ENCODE results near the gene DOCK2. TPM values are rescaled to one million over a fixed set of nuclear protein-coding genes. Genes with fewer than 3 reads are reported as not detected.
"Not testable (repeated sequence)": the region's sequence is repeated elsewhere in the genome, so short reads cannot be mapped to it uniquely, and the experiment has no call there.

DOCK2 gene
- total and polyA plus RNA-seq, 12 donors = 3.3 to 59.5 (median 21.0) TPM

GRCh38 chr5:169653091-169653490 is 16.0 kb downstream of the DOCK2 start:
- WGBS, 4 donors = 78 to 85% (median 83%) methylated on average over 5 of the region's 5 CpGs
- DNase-seq = no peak
- H3K4me1 ChIP-seq (replicated peaks in 1 of 2) = no peaks in the 10 kb centered on the region
- H3K27me3 ChIP-seq = no peaks in the 10 kb centered on the region
- intact Hi-C loops (cut with DNase I) = no loop called here
- H3K27ac ChIP-seq = no peak overlapping the region
- TF ChIP-seq POLR2A (IDR thresholded peaks at IDR 0.05) (no peak), CTCF (IDR thresholded peaks at IDR 0.05) (no peak)
- H3K36me3 ChIP-seq (replicated peaks in 1 of 2) = no peaks in the 10 kb centered on the region
- H3K9me3 ChIP-seq (replicated peaks in 1 of 3) = no peaks in the 10 kb centered on the region
- H3K4me3 ChIP-seq = no peak overlapping the region

GRCh38 chr5:169655353-169655752 is 18.3 kb downstream of the DOCK2 start:
- H3K9me3 ChIP-seq (replicated peaks in 1 of 3) = no peaks in the 10 kb centered on the region
- H3K4me3 ChIP-seq = no peak overlapping the region
- no peaks in the 10 kb centered on the region for H3K4me1 ChIP-seq (replicated peaks in 1 of 2)
- no peak for DNase-seq
- intact Hi-C loops (cut with DNase I) = no loop called here
- TF ChIP-seq POLR2A (IDR thresholded peaks at IDR 0.05) (no peak), CTCF (IDR thresholded peaks at IDR 0.05) (no peak)
- no peaks in the 10 kb centered on the region for H3K27me3 ChIP-seq
- 86 to 91% (median 88%) methylated on average over 2 of the region's 2 CpGs for WGBS, 4 donors
- no peaks in the 10 kb centered on the region for H3K36me3 ChIP-seq (replicated peaks in 1 of 2)
- H3K27ac ChIP-seq = no peak overlapping the region

- Histone ChIP-seq H3K27me3 (no peaks in the 10 kb centered on the region), H3K9me3 (replicated peaks in 1 of 3) (no peaks in the 10 kb centered on the region), H3K36me3 (replicated peaks in 1 of 2) (no peaks in the 10 kb centered on the region), H3K4me3 (no peak overlapping the region), H3K27ac (no peak overlapping the region), H3K4me1 (replicated peaks in 1 of 2) (no peaks in the 10 kb centered on the region)
- no peak for TF ChIP-seq POLR2A (IDR thresholded peaks at IDR 0.05)
- TF ChIP-seq CTCF (IDR thresholded peaks at IDR 0.05) = no peak
- intact Hi-C loops (cut with DNase I) = no loop called here
- WGBS, 4 donors = 80 to 88% (median 81%) methylated on average over 15 of the region's 15 CpGs
- no peak for DNase-seq
Measured at GRCh38 chr5:169656125-169656901, 19.2 kb downstream of the DOCK2 start.

GRCh38 chr5:169657127-169657526 is 20.1 kb downstream of the DOCK2 start:
- WGBS, 4 donors = 81 to 94% (median 89%) methylated on average over 1 of the region's 1 CpG
- intact Hi-C loops (cut with DNase I) = no loop called here
- H3K4me3 ChIP-seq = no peak overlapping the region
- no peaks in the 10 kb centered on the region for H3K27me3 ChIP-seq
- H3K4me1 ChIP-seq (replicated peaks in 1 of 2) = no peaks in the 10 kb centered on the region
- H3K36me3 ChIP-seq (replicated peaks in 1 of 2) = no peaks in the 10 kb centered on the region
- H3K27ac ChIP-seq = no peak overlapping the region
- TF ChIP-seq POLR2A (IDR thresholded peaks at IDR 0.05) (no peak), CTCF (IDR thresholded peaks at IDR 0.05) (no peak)
- no peak for DNase-seq
- H3K9me3 ChIP-seq (replicated peaks in 1 of 3) = no peaks in the 10 kb centered on the region

- H3K4me3 ChIP-seq; intact Hi-C loops (cut with DNase I); H3K9me3 ChIP-seq (replicated peaks in 1 of 3); DNase-seq; H3K27me3 ChIP-seq; H3K4me1 ChIP-seq (replicated peaks in 1 of 2); H3K27ac ChIP-seq; H3K36me3 ChIP-seq (replicated peaks in 1 of 2): not testable (repeated sequence)
- WGBS, 4 donors = 61 to 83% (median 74%) methylated on average over 3 of the region's 3 CpGs
Measured at GRCh38 chr5:169662451-169662850, 25.4 kb downstream of the DOCK2 start.

Data from adrenal gland (tissue), 12 donors.